Measurements from ENCODE around the gene HTR6. TPM values are rescaled to one million over a fixed set of nuclear protein-coding genes. Genes with fewer than 3 reads are reported as not detected.

The HTR6 gene
- total RNA-seq, 1 donor from 2014 or later = 0.16 TPM

DNA sequence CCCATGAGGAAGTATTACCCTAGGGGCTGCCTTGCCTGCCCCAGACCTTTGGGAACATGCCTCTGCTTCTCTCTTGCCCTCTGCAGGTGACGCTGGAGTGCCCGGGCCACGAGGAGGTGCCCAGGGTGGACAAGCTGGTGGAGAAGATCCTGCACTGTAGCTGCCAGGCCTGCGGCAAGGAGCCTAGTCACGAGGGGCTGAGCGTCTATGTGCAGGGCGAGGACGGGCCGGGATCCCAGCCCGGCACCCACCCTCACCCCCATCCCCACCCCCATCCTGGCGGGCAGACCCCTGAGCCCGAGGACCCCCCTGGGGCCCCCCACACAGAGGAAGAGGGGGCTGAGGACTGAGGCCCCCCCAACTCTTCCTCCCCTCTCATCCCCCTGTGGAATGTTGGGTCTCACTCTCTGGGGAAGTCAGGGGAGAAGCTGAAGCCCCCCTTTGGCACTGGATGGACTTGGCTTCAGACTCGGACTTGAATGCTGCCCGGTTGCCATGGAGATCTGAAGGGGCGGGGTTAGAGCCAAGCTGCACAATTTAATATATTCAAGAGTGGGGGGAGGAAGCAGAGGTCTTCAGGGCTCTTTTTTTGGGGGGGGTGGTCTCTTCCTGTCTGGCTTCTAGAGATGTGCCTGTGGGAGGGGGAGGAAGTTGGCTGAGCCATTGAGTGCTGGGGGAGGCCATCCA lies 7.8 kb upstream of the HTR6 start:
- no peak for DNase-seq

DNA sequence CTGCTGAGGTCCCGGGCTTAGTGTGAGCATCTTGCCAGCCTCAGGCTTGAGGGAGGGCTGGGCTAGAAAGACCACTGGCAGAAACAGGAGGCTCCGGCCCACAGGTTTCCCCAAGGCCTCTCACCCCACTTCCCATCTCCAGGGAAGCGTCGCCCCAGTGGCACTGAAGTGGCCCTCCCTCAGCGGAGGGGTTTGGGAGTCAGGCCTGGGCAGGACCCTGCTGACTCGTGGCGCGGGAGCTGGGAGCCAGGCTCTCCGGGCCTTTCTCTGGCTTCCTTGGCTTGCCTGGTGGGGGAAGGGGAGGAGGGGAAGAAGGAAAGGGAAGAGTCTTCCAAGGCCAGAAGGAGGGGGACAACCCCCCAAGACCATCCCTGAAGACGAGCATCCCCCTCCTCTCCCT lies 7.2 kb upstream of the HTR6 start:
- DNase-seq = no peak

DNA sequence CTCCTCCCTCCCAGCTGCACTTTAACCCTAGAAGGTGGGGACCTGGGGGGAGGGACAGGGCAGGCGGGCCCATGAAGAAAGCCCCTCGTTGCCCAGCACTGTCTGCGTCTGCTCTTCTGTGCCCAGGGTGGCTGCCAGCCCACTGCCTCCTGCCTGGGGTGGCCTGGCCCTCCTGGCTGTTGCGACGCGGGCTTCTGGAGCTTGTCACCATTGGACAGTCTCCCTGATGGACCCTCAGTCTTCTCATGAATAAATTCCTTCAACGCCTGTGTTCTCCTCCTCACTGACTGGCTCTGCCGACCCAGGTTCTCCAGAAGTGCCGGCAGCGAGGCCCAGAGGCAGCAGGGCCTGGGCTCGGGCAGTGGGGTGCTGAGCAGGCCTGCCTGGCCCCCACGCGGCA lies 6.5 kb upstream of the HTR6 start:
- no peak for DNase-seq

DNA sequence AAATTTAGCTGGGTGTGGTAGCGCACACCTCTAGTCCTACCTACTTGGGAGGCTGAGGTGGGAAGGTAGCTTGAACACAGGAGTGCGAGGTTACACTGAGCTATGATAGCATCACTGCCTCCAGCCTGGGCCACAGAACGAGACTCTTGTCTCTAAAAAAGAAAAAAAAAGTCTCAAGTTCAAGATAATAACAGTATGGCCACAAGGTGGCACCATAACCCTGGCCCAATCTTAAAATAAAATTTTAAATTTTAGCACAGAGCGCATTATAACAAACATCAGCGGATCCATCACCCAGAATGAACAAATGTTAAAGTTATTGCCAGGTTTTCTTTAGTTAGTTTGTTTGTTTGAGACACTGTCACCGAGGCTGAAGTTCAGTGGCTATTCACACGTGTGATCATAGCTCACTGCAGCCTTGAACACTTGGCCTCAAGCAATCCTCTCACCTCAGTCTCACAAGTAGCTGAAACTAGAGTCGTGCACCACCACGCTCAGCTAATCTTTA lies 2.9 kb upstream of the HTR6 start:
- DNase-seq = no peak

DNA sequence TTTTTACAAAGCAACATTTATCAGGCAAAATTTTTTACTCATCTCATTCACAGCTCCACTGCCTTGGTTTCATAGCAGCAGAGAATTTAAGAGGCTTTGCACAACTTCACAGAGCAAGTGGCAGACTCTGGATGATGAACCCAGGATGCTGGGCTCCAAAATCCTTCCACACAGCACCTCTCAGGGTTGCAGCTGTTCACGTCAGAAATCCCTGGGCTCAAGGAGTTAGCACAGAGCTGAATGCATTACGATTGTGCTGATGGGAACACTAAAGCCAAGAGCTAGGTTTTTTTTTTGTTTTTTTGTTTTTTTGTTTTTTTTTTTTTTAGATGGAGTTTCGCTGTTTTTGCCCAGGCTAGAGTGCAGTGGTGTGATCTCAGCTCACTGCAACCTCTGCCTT lies 2.4 kb upstream of the HTR6 start:
- DNase-seq = no peak

DNA sequence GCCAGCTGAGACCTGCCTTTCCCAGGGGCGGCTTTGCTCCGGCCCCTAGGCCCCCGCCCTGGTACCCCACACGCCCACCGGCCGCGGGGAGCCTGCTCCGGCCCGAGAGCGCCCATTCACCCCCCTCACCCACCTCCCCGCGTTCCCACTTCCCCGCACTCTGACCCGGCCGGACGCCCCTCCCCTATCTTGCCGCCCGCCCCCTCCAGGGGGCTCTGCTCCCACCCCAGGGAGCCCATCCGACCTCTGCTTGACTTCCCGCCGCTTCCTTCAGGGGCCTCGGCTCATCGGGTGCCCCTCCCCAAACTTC lies 466 bp downstream of the HTR6 start:
- no peak for DNase-seq

DNA sequence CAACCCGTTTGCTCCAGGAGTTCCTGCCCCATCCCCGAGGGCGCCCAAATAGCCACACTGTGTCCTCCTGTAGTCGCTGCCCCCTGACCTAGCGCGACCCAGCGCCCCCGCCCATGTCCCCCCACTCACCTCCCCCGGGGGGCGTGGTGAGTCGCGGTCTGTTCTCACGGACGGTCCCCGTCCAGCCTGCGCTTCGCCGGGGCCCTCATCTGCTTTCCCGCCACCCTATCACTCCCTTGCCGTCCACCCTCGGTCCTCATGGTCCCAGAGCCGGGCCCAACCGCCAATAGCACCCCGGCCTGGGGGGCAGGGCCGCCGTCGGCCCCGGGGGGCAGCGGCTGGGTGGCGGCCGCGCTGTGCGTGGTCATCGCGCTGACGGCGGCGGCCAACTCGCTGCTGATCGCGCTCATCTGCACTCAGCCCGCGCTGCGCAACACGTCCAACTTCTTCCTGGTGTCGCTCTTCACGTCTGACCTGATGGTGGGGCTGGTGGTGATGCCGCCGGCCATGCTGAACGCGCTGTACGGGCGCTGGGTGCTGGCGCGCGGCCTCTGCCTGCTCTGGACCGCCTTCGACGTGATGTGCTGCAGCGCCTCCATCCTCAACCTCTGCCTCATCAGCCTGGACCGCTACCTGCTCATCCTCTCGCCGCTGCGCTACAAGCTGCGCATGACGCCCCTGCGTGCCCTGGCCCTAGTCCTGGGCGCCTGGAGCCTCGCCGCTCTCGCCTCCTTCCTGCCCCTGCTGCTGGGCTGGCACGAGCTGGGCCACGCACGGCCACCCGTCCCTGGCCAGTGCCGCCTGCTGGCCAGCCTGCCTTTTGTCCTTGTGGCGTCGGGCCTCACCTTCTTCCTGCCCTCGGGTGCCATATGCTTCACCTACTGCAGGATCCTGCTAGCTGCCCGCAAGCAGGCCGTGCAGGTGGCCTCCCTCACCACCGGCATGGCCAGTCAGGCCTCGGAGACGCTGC lies 1.1 kb downstream of the HTR6 start:
- no peak for DNase-seq

DNA sequence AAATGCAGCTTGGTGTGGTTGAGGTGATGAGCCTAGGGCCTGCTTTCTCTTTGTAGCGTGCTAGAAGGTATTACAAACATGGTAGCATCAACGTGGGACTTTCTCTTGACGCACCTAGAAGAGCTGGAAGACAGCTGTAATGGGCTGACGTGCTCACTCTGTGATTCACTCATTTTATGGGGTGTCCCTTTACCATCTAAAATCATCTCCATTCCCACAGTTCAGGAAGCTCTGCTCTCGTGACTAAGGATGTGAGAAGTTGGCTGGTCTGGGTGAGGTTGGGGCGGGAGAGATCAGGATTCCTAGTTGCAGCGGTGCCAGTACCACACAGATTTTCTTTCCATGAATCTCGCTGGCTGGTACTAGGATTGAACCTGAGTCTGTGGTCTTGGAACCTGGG lies 4.2 kb downstream of the HTR6 start:
- no peak for DNase-seq

DNA sequence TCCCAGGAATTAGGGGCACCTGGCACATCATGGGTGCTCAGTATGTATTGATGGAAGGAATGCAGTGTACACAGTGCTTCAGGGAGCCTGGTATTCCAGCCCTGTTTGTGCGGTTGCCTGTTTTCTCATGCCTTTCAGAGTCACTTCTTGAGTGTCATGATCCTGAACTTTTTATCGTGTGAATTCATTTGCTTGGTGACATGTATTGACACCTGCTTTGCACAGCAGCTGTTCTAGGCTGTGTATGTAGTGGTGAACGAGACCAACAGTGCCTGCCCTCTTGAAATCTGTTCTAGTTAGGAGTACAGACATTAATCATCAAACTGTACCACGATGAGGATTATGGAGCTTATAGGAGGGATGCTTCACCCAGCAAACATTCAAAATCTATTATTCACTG lies 6.1 kb downstream of the HTR6 start:
- no peak for DNase-seq

DNA sequence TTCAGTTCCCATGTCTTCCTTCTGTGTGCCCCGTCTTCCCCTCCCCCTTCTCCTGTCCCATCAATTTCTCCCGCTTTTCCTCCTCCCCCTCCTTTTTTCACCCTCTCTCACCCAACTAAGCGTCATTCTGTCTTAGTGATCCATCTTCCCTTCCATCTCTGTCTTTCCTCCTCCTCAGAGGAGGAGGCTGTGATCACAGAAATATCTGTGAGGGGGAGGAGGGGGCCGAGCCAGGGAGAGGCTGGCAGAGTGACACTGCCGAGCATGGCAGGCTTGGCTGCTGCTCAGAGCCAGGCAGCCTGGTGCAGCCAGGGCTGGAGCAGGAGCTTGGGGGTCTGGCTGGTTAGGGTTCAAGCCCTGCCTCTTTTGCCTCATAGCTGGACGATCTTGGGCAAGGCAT lies 7.6 kb downstream of the HTR6 start:
- DNase-seq = no peak

DNA sequence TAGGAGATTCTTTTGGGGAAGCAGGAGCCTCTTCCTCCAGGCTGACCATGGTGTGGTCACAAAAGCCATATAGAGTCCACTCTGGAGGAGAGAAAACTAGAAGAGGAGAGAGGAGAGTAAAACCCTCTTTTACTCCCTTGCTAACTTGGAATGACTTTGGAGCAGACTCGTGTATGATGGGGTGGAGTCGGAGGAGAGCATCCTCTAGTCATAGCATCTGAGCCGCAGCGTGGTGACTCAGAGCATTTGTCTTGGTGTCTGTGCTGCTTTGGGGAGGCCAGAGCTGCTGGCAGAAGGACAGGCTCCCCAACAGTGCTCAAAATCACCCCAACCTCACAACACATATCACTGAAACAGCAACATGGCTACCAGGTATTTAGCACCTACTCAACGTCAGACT lies 11.1 kb downstream of the HTR6 start:
- no peak for DNase-seq

DNA sequence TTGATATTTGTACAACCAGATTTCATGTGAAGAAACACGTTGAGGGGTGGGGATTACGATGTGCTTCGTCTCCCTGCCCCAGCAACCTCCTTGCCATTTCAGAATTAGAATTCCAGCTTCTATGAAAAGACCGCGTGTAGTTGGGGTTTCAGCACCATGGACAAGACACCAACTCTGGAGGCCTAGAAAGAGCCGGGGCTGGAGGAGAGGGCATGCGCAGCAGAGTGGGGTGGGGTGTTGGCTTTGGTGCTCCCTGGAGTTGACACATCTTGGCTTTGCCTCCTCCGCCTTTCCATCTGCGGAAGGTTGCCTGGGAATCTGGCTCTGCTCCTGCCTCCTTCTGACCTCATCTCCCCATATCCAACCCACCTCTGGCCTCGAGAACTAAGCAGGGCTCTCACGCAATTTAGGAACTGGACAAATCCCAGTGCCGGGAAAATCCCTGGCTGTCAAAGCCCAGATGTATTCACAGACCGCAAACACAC lies 11.8 kb downstream of the HTR6 start:
- DNase-seq = no peak

DNA sequence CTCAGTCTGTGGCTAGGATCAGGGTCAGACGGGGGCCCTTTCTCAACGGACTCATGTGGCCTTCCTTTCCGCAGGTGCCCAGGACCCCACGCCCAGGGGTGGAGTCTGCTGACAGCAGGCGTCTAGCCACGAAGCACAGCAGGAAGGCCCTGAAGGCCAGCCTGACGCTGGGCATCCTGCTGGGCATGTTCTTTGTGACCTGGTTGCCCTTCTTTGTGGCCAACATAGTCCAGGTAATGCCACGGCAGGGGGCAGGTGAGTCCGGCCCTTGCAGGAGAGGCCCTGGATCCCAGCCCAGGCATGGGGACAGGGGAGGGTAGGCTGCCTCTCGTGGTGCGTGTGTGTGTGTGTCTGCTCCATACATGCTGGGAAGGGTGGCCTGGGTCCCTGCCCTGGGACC lies 13.8 kb downstream of the HTR6 start:
- DNase-seq = no peak

DNA sequence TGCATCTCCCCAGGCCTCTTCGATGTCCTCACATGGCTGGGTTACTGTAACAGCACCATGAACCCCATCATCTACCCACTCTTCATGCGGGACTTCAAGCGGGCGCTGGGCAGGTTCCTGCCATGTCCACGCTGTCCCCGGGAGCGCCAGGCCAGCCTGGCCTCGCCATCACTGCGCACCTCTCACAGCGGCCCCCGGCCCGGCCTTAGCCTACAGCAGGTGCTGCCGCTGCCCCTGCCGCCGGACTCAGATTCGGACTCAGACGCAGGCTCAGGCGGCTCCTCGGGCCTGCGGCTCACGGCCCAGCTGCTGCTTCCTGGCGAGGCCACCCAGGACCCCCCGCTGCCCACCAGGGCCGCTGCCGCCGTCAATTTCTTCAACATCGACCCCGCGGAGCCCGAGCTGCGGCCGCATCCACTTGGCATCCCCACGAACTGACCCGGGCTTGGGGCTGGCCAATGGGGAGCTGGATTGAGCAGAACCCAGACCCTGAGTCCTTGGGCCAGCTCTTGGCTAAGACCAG lies 14.3 kb downstream of the HTR6 start:
- no peak for DNase-seq

DNA sequence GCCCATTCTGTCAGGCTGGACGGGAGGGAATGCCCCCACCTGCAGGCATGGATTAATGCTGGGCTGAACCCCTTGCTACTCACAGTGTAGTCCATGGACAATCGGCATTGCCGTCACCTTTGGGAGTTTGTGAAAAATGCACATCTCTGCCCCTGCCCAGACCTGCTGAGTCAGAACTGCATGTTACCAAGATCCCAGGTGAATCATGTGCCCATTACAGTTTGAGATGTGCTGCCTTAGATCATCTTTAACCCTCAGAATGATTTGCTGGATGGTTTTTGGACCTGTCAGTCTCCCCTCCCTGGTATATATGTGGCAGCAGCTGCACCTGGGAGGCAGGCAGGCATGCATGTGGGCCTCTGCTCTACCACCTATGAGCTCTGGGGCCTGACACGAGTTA lies 15.0 kb downstream of the HTR6 start:
- no peak for DNase-seq

DNA sequence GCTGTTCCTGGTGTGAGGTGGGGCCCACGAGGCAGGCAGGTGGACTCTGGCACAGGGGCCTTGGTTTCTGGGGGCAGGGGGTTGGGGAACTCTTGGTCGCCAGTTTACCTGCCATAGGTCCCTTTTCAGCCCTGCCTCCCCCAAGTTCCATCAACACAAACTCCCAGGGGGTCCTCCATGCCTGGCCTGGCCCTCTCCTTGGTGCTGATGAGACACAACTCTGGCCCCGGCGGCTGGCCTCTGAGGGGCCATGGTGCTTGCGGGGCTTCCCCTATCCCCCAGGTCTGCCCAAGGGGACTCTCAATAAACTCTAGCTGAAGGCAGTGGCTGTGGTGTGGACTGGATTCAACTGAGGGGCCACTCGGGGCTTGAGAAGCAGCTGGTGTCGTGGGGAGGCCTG lies 16.0 kb downstream of the HTR6 start:
- no peak for DNase-seq

DNA sequence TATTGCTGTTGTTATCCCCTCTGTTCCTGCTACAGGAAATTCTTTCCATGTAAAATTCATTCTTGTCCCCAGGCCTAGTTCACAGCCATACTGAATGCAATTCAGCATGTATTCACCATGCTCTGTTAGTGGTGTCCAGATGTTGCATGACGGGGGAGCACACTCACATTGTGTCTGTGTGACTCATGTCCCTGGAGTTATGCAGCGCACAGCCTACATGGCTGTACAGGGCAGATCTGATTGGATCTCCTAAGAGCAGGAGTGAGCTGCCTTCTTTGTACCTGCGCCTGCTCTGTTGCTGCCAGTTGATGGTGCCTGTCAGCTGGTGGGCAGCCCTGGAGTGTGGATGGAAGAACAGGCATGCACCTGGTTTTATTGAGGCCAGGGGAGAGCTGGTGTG lies 17.6 kb downstream of the HTR6 start:
- DNase-seq = no peak

DNA sequence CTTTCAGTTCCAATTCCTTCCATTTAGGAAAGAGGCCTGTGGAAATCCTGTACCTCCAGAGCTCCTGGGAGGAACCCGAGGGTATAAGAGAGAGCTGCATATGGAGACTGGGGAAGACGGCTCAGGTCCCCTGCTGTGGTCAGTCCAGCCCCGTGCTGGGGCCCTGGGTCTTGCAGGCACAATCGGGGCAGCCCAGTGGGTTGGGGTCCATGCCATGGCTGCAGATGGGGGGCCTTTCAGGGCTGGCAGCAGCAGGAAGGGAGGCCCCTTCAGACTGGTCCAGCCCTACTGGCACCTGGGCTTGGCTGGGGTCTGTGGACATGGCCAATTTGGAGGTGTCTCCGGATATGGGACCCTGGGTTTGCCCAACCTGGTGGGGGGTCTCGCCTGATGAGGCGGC lies 18.2 kb downstream of the HTR6 start:
- DNase-seq = no peak

DNA sequence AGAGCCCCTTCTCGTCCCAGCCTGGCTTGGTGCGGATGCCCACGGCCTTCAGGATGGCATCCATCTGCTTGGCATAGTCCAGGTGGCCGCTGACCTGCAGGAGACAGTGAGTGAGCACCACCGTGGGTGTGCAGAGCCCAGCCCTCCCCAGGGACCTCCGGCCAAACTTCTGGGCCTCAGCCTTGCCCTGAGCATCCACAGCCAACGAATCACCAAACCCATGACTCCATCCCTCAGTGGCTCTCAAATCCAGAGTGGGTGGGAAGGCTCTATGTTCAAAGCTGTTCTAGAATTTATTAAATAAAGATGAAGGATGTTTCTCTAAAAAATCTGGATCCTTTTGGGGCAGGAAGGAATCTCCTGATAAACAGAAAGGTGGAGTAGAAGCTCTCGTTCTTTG lies 18.7 kb downstream of the HTR6 start:
- no peak for DNase-seq

DNA sequence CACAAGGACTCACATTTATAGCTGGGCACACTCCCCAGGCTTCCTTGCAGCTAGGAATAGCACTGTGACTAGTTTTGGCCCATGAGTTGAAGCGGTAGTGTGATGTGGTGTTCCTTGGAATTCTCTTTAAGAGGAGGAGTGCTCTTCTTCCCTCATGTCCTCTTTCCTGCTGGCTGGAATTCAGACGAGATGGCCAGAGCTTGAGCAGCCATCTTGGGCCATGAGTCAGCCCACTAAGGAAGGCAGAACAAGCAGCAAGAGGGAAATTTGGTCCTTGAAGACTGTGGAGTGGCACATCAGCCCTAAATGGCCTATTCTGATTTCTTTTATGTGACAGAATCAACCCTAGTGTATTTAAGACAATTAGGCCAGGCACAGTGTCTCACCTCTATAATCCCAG lies 20.0 kb downstream of the HTR6 start:
- no peak for DNase-seq

DNA sequence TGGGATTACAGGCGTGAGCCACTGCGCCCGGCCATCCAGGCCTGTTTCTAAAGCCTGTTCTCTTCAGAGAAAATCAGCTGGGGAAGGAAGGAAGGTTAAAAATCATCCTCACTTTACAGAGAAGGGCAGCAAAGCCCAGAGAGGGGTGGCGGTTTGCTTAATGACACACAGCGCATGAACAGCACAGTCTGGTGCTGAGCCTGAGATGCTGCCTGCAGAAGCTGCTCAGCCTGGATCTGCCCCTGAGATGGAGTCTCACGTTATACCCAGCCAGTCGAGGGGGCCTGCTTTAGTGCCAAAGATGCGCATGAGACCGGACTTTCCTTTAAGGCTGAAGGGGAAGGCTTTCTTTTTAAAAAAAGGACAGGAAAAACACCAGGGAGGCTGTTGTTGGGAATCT lies 21.3 kb downstream of the HTR6 start:
- DNase-seq = no peak

DNA sequence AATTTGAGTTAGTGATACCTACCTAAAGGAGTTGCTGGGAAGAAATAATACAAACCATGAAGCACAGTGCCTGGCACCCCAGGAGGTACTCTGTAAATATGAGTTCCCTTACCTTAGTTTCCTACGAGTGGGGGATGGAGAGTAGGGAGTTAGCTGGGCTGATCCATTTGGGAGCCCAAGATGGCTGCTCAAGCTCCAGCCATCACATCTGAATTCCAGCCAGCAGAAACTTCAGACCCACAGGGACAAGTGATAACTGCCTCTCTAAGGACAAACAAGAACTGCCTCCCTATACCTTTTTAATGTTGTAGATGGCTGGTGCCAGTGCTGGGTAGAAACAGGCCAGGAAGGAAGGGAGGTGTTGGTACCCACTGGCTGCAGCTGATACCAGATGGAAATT lies 22.7 kb downstream of the HTR6 start:
- DNase-seq = no peak

DNA sequence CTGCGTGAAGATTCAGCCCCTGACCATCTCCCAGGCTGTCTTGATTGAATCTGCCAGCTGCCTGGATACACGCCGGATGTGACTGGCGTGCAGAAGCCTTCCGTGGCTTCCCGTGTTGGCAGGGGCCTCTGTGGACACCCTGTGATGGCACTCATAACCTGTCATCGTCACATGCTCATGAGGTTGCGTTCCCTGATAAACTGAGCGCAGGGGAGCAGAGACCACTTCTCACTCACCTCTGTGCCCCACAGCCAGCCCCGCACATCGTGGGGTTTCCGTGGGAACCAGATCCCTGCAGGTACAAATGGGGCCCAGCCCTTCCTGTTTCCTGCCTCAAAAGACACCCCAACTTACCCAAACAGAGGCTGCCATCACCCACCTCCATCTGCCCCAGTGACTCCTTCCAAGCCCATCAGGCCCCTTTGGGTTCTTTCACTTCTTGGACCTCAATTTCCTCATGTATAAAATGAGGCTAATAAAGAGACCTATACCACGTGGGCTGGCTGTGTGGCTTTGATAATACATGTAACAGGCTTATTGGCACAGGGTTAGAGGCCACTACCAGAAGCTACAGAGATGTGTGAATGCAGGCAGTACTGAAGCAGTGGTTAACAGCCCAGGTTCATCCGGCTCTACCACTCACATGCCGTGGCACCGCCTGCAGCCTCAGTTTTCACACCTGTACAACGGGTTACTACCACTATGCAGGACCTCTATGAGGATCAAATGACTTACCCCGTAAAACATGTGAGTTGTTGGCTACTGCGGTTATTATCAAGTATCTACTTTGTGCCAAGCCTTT lies 23.6 kb downstream of the HTR6 start:
- DNase-seq = no peak

Measured in occipital lobe (tissue), 2 donors.